Activated CD8-positive, alpha-beta T cell treated with anti-CD3 and anti-CD28 coated beads, Interleukin-2, amount 10 ng/mL, durations not matched to agents 7 days and 5 days (primary cell): ENCODE measurements around the gene TARS3. TPM values are rescaled to one million over a fixed set of nuclear protein-coding genes. Genes with fewer than 3 reads are reported as not detected.
"Not testable (repeated sequence)": the region's sequence is repeated elsewhere in the genome, so short reads cannot be mapped to it uniquely, and the experiment has no call there.

Experiments used
- ATAC-seq: fragments of 150-1000 bp; cut with Tn5 transposase; one replicate; pipeline ENCODE4 v1.10.0; 2021; ENCODE audit warnings: moderate library complexity
- CTCF ChIA-PET: fragments of 350-600 bp; sonication (Branson Sonifier 250); formaldehyde crosslinking; loops from one replicate; lab custom pipeline; 2021; ENCODE audit warnings: antibody characterized with exemption; lab: Charles Lee
- POLR2A ChIA-PET: fragments of 350-600 bp; sonication (Branson Sonifier 250); formaldehyde crosslinking; loops from one replicate; lab custom pipeline; 2021; ENCODE audit warnings: antibody characterized with exemption; lab: Charles Lee
- DNase-seq: peaks from one replicate; pipeline ENCODE4 v3.0.0-alpha.2; 2020
- H3K27ac Mint-ChIP-seq: one replicate; pipeline ENCODE4 v1.8.0; 2021; ENCODE audit warnings: mild to moderate bottlenecking, mixed read lengths
- H3K27me3 Mint-ChIP-seq: one replicate; pipeline ENCODE4 v1.8.0; 2021; ENCODE audit warnings: low read depth, mixed read lengths
- H3K36me3 Mint-ChIP-seq: one replicate; pipeline ENCODE4 v1.8.0; 2021; ENCODE audit warnings: low read depth, mixed read lengths
- H3K4me1 Mint-ChIP-seq: one replicate; pipeline ENCODE4 v1.8.0; 2021; ENCODE audit warnings: low read depth, mixed read lengths
- H3K4me3 Mint-ChIP-seq: one replicate; pipeline ENCODE4 v1.8.0; 2021; ENCODE audit warnings: mild to moderate bottlenecking, mixed read lengths
- H3K9me3 Mint-ChIP-seq: one replicate; pipeline ENCODE4 v1.8.0; 2022; ENCODE audit warnings: mixed read lengths; ENCODE audit not compliant: insufficient read depth
- total RNA-seq, 2 experiments: library from RNA; stranded (reverse); gene quantifications; one replicate each; pipeline ENCODE4 v1.2.3, GENCODE V29; 2021

TARS3 gene
- 1 to 10 TPM; 7.6 TPM for total RNA-seq

- ATAC-seq (peak; percentile 94), DNase-seq (peak; percentile 95)
- Mint-ChIP-seq H3K36me3 (peaks cover 29% of the 10 kb centered on the region), H3K27me3 (no peaks in the 10 kb centered on the region), H3K27ac (peak within 1 kb of the TSS; percentile 96), H3K9me3 (no peaks in the 10 kb centered on the region), H3K4me1 (peaks cover 15% of the 10 kb centered on the region), H3K4me3 (peak within 1 kb of the TSS; percentile 89)
- CTCF ChIA-PET = interaction anchor here (1.1 to 1.7 kb wide), 3 partner anchors 31 to 82 kb away, joined by 3 to 7 read pairs (median 4); no protein-coding TSS in a partner anchor
- POLR2A ChIA-PET = interaction anchor here (0.5 to 1.6 kb wide), 4 partner anchors 12 to 555 kb away, joined by 3 to 6 read pairs (median 4); no protein-coding TSS in a partner anchor
Observed at GRCh38 chr15:101723874-101724674, at the start of gene TARS3. TSS of gene TARS3 (minus strand) at chr15:101724473. CDS start at chr15:101724387, 86 bp downstream.

- Mint-ChIP-seq H3K27ac (no peak overlapping the region), H3K4me1 (no peaks in the 10 kb centered on the region), H3K9me3 (no peaks in the 10 kb centered on the region), H3K36me3 (no peaks in the 10 kb centered on the region), H3K27me3 (no peaks in the 10 kb centered on the region), H3K4me3 (no peak overlapping the region)
- DNase-seq (no peak), ATAC-seq (no peak)
- POLR2A ChIA-PET = no interaction called here
- CTCF ChIA-PET = no interaction called here
Observed at GRCh38 chr15:101773496-101774100, 49.3 kb upstream of the TARS3 start.

GRCh38 chr15:101772921-101773320 is 48.6 kb upstream of the TARS3 start:
- H3K9me3 Mint-ChIP-seq = no peaks in the 10 kb centered on the region
- H3K27ac Mint-ChIP-seq = no peak overlapping the region
- no peaks in the 10 kb centered on the region for H3K36me3 Mint-ChIP-seq
- ATAC-seq (no peak), DNase-seq (no peak)
- H3K4me1 Mint-ChIP-seq = no peaks in the 10 kb centered on the region
- H3K27me3 Mint-ChIP-seq = no peaks in the 10 kb centered on the region
- H3K4me3 Mint-ChIP-seq = no peak overlapping the region
- ChIA-PET CTCF (no interaction called here), POLR2A (no interaction called here)

- CTCF ChIA-PET, ATAC-seq, POLR2A ChIA-PET, H3K4me1 Mint-ChIP-seq, H3K9me3 Mint-ChIP-seq, DNase-seq, H3K27me3 Mint-ChIP-seq, H3K27ac Mint-ChIP-seq, H3K36me3 Mint-ChIP-seq, H3K4me3 Mint-ChIP-seq: not testable (repeated sequence)
Observed at GRCh38 chr15:101767083-101767640, 42.9 kb upstream of the TARS3 start.

- Mint-ChIP-seq H3K9me3 (no peaks in the 10 kb centered on the region), H3K4me3 (no peak overlapping the region), H3K27me3 (no peaks in the 10 kb centered on the region), H3K4me1 (no peaks in the 10 kb centered on the region), H3K27ac (no peak overlapping the region), H3K36me3 (no peaks in the 10 kb centered on the region)
- DNase-seq (no peak), ATAC-seq (no peak)
- ChIA-PET CTCF (no interaction called here), POLR2A (no interaction called here)
Observed at GRCh38 chr15:101765772-101766456, 41.6 kb upstream of the TARS3 start.

- ATAC-seq, CTCF ChIA-PET, H3K9me3 Mint-ChIP-seq, POLR2A ChIA-PET, H3K4me1 Mint-ChIP-seq, DNase-seq, H3K27ac Mint-ChIP-seq, H3K36me3 Mint-ChIP-seq, H3K27me3 Mint-ChIP-seq, H3K4me3 Mint-ChIP-seq: not testable (repeated sequence)
Observed at GRCh38 chr15:101765340-101765671, 41.0 kb upstream of the TARS3 start.

GRCh38 chr15:101764669-101765339 is 40.5 kb upstream of the TARS3 start:
- ATAC-seq, CTCF ChIA-PET, DNase-seq, H3K4me1 Mint-ChIP-seq, H3K4me3 Mint-ChIP-seq, H3K36me3 Mint-ChIP-seq, H3K27ac Mint-ChIP-seq, H3K9me3 Mint-ChIP-seq, H3K27me3 Mint-ChIP-seq, POLR2A ChIA-PET: not testable (repeated sequence)

GRCh38 chr15:101746716-101747082 is 22.4 kb upstream of the TARS3 start:
- peak; percentile 21 for ATAC-seq
- H3K27ac Mint-ChIP-seq = peak overlapping the region; percentile 78
- H3K9me3 Mint-ChIP-seq, CTCF ChIA-PET, H3K36me3 Mint-ChIP-seq, H3K27me3 Mint-ChIP-seq, H3K4me1 Mint-ChIP-seq, DNase-seq: not testable (repeated sequence)
- H3K4me3 Mint-ChIP-seq = peak overlapping the region; percentile 72
- POLR2A ChIA-PET = interaction anchor here (0.7 kb wide), 1 partner anchor 23 kb away, joined by 4 read pairs; the partner anchor contains the start of gene TARS3

GRCh38 chr15:101734837-101735236 is 10.6 kb upstream of the TARS3 start:
- ATAC-seq, H3K4me3 Mint-ChIP-seq, H3K36me3 Mint-ChIP-seq, H3K9me3 Mint-ChIP-seq, H3K4me1 Mint-ChIP-seq, POLR2A ChIA-PET, DNase-seq, CTCF ChIA-PET, H3K27ac Mint-ChIP-seq, H3K27me3 Mint-ChIP-seq: not testable (repeated sequence)

GRCh38 chr15:101733545-101733944 is 9.3 kb upstream of the TARS3 start:
- H3K4me1 Mint-ChIP-seq = no peaks in the 10 kb centered on the region

GRCh38 chr15:101732772-101733171 is 8.5 kb upstream of the TARS3 start:
- Mint-ChIP-seq H3K27me3 (peaks cover 2% of the 10 kb centered on the region), H3K27ac (no peak overlapping the region), H3K36me3 (no peaks in the 10 kb centered on the region), H3K9me3 (no peaks in the 10 kb centered on the region), H3K4me1 (no peaks in the 10 kb centered on the region), H3K4me3 (no peak overlapping the region)
- ChIA-PET POLR2A (no interaction called here), CTCF (no interaction called here)
- DNase-seq (no peak), ATAC-seq (no peak)

More at GRCh38 chr15:101733545-101733944, 9.3 kb upstream of the TARS3 start:
- POLR2A ChIA-PET = no interaction called here
- H3K27ac Mint-ChIP-seq = no peak overlapping the region
- no peaks in the 10 kb centered on the region for H3K9me3 Mint-ChIP-seq
- ATAC-seq = no peak
- peaks cover 2% of the 10 kb centered on the region for H3K27me3 Mint-ChIP-seq
- CTCF ChIA-PET = no interaction called here
- H3K36me3 Mint-ChIP-seq = no peaks in the 10 kb centered on the region
- H3K4me3 Mint-ChIP-seq = no peak overlapping the region
- no peak for DNase-seq
